GM12878 (cell line): ENCODE measurements around the gene TK2. TPM values are rescaled to one million over a fixed set of nuclear protein-coding genes. Genes with fewer than 3 reads are reported as not detected.

ENCODE experiments used
- BCL11A ChIP-seq: IDR thresholded peaks from 2 replicates; pipeline ENCODE4 v1.6.1; 2011; ENCODE audit warnings: low read depth, low read length
- CTCF ChIP-seq, 3 experiments: IDR thresholded peaks in 2 of 3; conservative IDR thresholded peaks in 1 of 3; 2 replicates each; pipeline ENCODE4 v1.5.1; 2011; ENCODE audit warnings: low read depth in 3 of 3, low read length in 3 of 3, mild to moderate bottlenecking in 3 of 3, control low read depth in 2 of 3, moderate library complexity in 2 of 3, inconsistent platforms in 1 of 3, mixed read lengths in 1 of 3; ENCODE audit not compliant: control insufficient read depth in 2 of 3, insufficient read depth in 1 of 3; ENCODE audit errors: extremely low read depth in 1 of 3
- FOS ChIP-seq: IDR thresholded peaks from 3 replicates; pipeline ENCODE4 v1.6.1; 2011; ENCODE audit warnings: borderline replicate concordance; ENCODE audit not compliant: insufficient read length; ENCODE audit errors: extremely low read depth
- SMAD1 ChIP-seq: fragments of 450-650 bp; IDR thresholded peaks from 2 replicates; pipeline ENCODE4 v1.6.1; 2018; ENCODE audit warnings: mild to moderate bottlenecking, low read depth; ENCODE audit not compliant: partially characterized antibody
- YY1 ChIP-seq: IDR thresholded peaks from 2 replicates; pipeline ENCODE4 v1.6.1; 2011; ENCODE audit warnings: low read depth, mild to moderate bottlenecking, low read length
- ZNF687 ChIP-seq: fragments of 450-650 bp; IDR thresholded peaks from 2 replicates; pipeline ENCODE4 v1.6.1; 2017; ENCODE audit warnings: mild to moderate bottlenecking, moderate library complexity
- polyA plus RNA-seq, 11 experiments: library from polyadenylated mRNA; depleted of rRNA in 4 of 11; unstranded in 6 of 11; stranded (reverse) in 5 of 11; fragments of >200 nt; fragmentation: Nextera tagmentation in 4 of 11; fragmentation: Illumina TruSeq in 1 of 11; extraction: Ambion mirVana in 4 of 11; extraction: Trizol in 1 of 11; gene quantifications; 1 replicate in 1 of 11; 2 replicates in 10 of 11; pipeline versions ENCODE4 v1.2.1 to v1.2.3, GENCODE V29; 2011 to 2016; ENCODE audit warnings: inconsistent platforms in 2 of 11, missing spikeins in 2 of 11, low read depth in 1 of 11
- total RNA-seq, 4 experiments: library from RNA; depleted of rRNA in 3 of 4; stranded (reverse); fragments of >200 nt in 3 of 4; fragmentation: Illumina TruSeq in 1 of 4; extraction: Trizol in 1 of 4; gene quantifications; 2 replicates each; pipeline versions ENCODE4 v1.2.1 to v1.2.3, GENCODE V29; 2013 to 2021
- TF ChIP-seq, protein P1 (sequence below): fragments of 450-650 bp; IDR thresholded peaks from 2 replicates; pipeline ENCODE4 v1.6.1; 2017; ENCODE audit warnings: mild to moderate bottlenecking

Gene TK2
- total and polyA plus RNA-seq, 10 of the 15 experiments (the other 5 are each of a cell fraction or from before 2014, with no cell fraction given): 1.3 to 12.4 (median 3.0) TPM

DNA sequence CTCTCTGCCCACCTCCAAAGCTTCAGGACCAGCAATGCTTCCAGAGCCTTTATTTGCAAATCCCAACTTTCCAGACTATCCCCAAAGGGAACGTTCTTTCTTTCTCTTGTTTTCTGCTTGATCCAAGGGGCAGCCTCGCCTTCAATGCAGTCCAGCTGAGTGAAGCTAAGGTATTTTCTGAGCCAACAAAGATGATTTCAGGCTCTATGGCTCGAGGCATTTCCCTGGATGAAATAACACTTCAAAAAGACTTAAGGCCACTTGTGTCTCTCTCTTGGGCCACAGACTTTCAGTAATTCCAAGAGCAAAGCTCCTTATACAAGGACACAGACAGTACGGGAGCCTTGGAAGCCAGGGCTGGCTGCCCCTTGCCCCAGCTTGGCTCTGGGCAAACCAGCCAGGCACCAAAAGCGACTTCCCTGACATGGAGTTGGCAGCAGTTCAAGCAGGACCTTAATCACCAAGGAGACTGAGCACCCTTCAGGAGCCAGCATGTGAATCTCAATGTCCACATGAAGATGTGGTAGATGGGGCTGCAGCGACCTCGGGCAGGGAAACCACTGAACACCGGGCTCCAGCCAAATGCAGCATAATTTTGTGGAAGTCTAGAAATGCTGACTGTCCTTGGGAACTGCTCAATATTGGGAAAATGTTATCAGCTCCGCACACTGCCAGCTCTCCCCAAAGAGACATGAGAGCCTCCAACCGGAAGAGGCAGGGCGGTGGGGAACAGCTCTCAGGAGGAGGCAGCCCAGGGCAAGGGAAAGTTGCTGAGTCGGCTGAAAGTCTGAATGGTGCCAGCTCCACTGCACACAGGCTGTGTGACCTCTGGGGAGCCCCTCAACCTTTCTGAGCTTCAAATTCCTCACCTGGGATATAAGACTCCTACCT is 39.0 kb downstream of the TK2 start (continued):
- TF ChIP-seq ZNF687: no peak
- no peak for TF ChIP-seq SMAD1
- TF ChIP-seq CTCF (IDR thresholded peaks at IDR 0.05 in 2 of 3, conservative IDR thresholded peaks at IDR 0.05 in 1 of 3; ENCODE audit: control insufficient read depth in 2 of 3, extremely low read depth in 1 of 3, insufficient read depth in 1 of 3, low read depth in 3 of 3, low read length in 3 of 3): no peak
- TF ChIP-seq FOS: no peak
- TF ChIP-seq, protein P1, sequence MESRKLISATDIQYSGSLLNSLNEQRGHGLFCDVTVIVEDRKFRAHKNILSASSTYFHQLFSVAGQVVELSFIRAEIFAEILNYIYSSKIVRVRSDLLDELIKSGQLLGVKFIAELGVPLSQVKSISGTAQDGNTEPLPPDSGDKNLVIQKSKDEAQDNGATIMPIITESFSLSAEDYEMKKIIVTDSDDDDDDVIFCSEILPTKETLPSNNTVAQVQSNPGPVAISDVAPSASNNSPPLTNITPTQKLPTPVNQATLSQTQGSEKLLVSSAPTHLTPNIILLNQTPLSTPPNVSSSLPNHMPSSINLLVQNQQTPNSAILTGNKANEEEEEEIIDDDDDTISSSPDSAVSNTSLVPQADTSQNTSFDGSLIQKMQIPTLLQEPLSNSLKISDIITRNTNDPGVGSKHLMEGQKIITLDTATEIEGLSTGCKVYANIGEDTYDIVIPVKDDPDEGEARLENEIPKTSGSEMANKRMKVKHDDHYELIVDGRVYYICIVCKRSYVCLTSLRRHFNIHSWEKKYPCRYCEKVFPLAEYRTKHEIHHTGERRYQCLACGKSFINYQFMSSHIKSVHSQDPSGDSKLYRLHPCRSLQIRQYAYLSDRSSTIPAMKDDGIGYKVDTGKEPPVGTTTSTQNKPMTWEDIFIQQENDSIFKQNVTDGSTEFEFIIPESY: no peak
- TF ChIP-seq BCL11A: no peak
- TF ChIP-seq YY1: no peak
